Measurements from ENCODE around the gene ASGR2. TPM values are rescaled to one million over a fixed set of nuclear protein-coding genes. Genes with fewer than 3 reads are reported as not detected.

Gene ASGR2
- total and polyA plus RNA-seq, 2 of the 13 experiments (the other 11 are each of a cell fraction or from before 2014, with no cell fraction given) = 320 to 754 TPM

- TF ChIP-seq PATZ1 (CRISPR knock-in tag; IDR thresholded peaks at IDR 0.05) (no peak), ZBTB37 (CRISPR knock-in tag; IDR thresholded peaks at IDR 0.05) (no peak), LCORL (IDR thresholded peaks at IDR 0.05) (no peak), LCORL (CRISPR knock-in tag; IDR thresholded peaks at IDR 0.05) (0 out of 2 replicates have a peak, but pooled peaks have one; percentile 36), HNRNPH1 (optimal IDR thresholded peaks at IDR 0.05; ENCODE audit: low read depth, low read length) (peak; percentile 9)
Observed at GRCh38 chr17:7109461-7110322, 4.9 kb downstream of the ASGR2 start (continued).

GRCh38 chr17:7108981-7109380, 5.6 kb downstream of the ASGR2 start:
- Histone ChIP-seq H3K9me3 (ENCODE audit: low read length) (no peaks in the 10 kb centered on the region), H3K4me1 (ENCODE audit: insufficient read depth, low read length) (peaks cover 51% of the 10 kb centered on the region), H3K27ac (ENCODE audit: extremely low read length, insufficient read depth, low read length) (no peak overlapping the region), H2AFZ (ENCODE audit: low read length) (no peak overlapping the region), H3K9ac (ENCODE audit: insufficient read depth, low read depth, low read length) (no peak overlapping the region), H3K36me3 (replicated peaks in 1 of 2; ENCODE audit: control insufficient read depth in 1 of 2, insufficient read depth in 2 of 2, low read length in 2 of 2) (peaks cover 14 to 45% of the 10 kb centered on the region in 2 experiments), H3K4me2 (ENCODE audit: low read depth, low read length) (peak overlapping the region; percentile 69; the same call in 1 of the 2 replicates), H3K79me2 (ENCODE audit: insufficient read depth, low read length) (peaks cover 51% of the 10 kb centered on the region), H3K4me3 (replicated peaks in 1 of 3; ENCODE audit: insufficient read depth in 1 of 3, low read depth in 2 of 3, low read length in 3 of 3) (no peak overlapping the region), H4K20me1 (ENCODE audit: insufficient read depth, low read length) (peaks cover 14% of the 10 kb centered on the region), H3K27me3 (ENCODE audit: control insufficient read depth in 1 of 2, insufficient read depth in 2 of 2, low read length in 2 of 2) (peaks cover 0 to 5% of the 10 kb centered on the region in 2 experiments; a peak in 1 of 5 replicates)
- in situ Hi-C loops (cut with HindIII; ENCODE audit: extremely low pct_ligation_motif_present, low pct_unique_long_range_greater_than_20kb) = no loop called here
- 98% methylated on average over 9 of the region's 9 CpGs for WGBS (ENCODE audit: low lambda C conversion rate)
- intact Hi-C loops (cut with micrococcal nuclease; ENCODE audit: unreplicated experiment) = no loop called here
- FAIRE-seq (no peak), DNase-seq (ENCODE audit: low spot score) (no peak), ATAC-seq (no peak)
- TF ChIP-seq HOXA5 (CRISPR knock-in tag; IDR thresholded peaks at IDR 0.05) (no peak), ZNF740 (CRISPR knock-in tag; IDR thresholded peaks at IDR 0.05) (peak; percentile 79), ZNF792 (CRISPR knock-in tag; IDR thresholded peaks at IDR 0.05) (no peak), PRDM15 (CRISPR knock-in tag; IDR thresholded peaks at IDR 0.05) (peak; percentile 86), ZNF503 (CRISPR knock-in tag; IDR thresholded peaks at IDR 0.05) (no peak)
- POLR2A ChIA-PET = interaction anchor here (0.6 to 5.2 kb wide), 3 partner anchors 8 to 188 kb away, joined by 3 to 36 read pairs (median 29); no protein-coding TSS in a partner anchor
- CTCF ChIA-PET (ENCODE audit: low intra/inter-chr PET ratio, low total read pairs) = no interaction called here
- no TSS peak for BruUV-seq (replicated peaks)
